T-helper 17 cell (primary cell): ENCODE measurements around the gene CDC25C. TPM values are rescaled to one million over a fixed set of nuclear protein-coding genes. Genes with fewer than 3 reads are reported as not detected.
"Not testable (repeated sequence)": the region's sequence is repeated elsewhere in the genome, so short reads cannot be mapped to it uniquely, and the experiment has no call there.

Experiments used
- ATAC-seq: fragments of 150-1000 bp; cut with Tn5 transposase; 2 replicates; pipeline ENCODE4 v1.10.0; 2021; ENCODE audit warnings: mild to moderate bottlenecking, moderate library complexity
- DNase-seq, 3 donors: peaks; one replicate each; pipeline versions ENCODE4 v3.0.0 to v3.0.0-alpha.2; 2020 to 2021
- H3K9me3 ChIP-seq: one replicate; pipeline ENCODE4 v1.7.0; 2013; ENCODE audit warnings: low read length, mild to moderate bottlenecking; ENCODE audit not compliant: control insufficient read depth, poor library complexity, severe bottlenecking
- H3K27ac Mint-ChIP-seq: one replicate; pipeline ENCODE4 v1.8.0; 2022; ENCODE audit warnings: mild to moderate bottlenecking, moderate library complexity, mixed read lengths
- H3K27me3 Mint-ChIP-seq: one replicate; pipeline ENCODE4 v1.8.0; 2022; ENCODE audit warnings: mixed read lengths
- H3K36me3 Mint-ChIP-seq: one replicate; pipeline ENCODE4 v1.8.0; 2022; ENCODE audit warnings: low read depth, mixed read lengths
- H3K4me1 Mint-ChIP-seq: one replicate; pipeline ENCODE4 v1.8.0; 2022; ENCODE audit warnings: mild to moderate bottlenecking, mixed read lengths
- H3K4me3 Mint-ChIP-seq: one replicate; pipeline ENCODE4 v1.8.0; 2022; ENCODE audit warnings: mild to moderate bottlenecking, moderate library complexity, mixed read lengths
- total RNA-seq, 4 donors: library from RNA in 2 of 4; stranded (reverse) in 2 of 4; gene quantifications; one replicate each; pipeline ENCODE4 v1.2.3 and lab custom pipeline; 2022 to 2026

The CDC25C gene
- total RNA-seq, 2 donors from 2014 or later, result not detected

GRCh38 chr5:138252944-138253343 lies 78.7 kb downstream of the CDC25C start:
- Mint-ChIP-seq H3K27me3 (peaks cover 6% of the 10 kb centered on the region), H3K4me1 (no peaks in the 10 kb centered on the region), H3K36me3 (no peaks in the 10 kb centered on the region), H3K27ac (no peak overlapping the region), H3K4me3 (no peak overlapping the region)
- ATAC-seq (no peak), DNase-seq (no peak)
- no peaks in the 10 kb centered on the region for H3K9me3 ChIP-seq

DNA sequence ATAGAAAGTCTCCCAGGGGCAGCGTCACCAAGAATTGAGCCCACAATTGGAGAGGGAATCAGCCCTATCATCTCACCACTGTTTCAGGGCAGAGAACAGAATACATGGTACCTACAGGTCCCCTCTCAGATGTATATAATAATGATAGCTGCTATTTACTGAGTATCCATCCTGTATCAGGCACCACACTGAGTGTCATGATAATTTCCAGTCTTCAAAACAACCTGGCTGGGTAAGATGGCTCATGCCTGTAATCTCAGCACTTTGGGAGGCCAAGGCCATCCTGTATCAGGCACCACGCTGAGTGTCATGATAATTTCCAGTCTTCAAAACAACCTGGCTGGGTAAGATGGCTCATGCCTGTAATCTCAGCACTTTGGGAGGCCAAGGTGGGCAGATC lies 83.8 kb downstream of the CDC25C start:
- not testable (repeated sequence) for DNase-seq, ATAC-seq, H3K36me3 Mint-ChIP-seq, H3K9me3 ChIP-seq, H3K4me3 Mint-ChIP-seq, H3K4me1 Mint-ChIP-seq, H3K27ac Mint-ChIP-seq
- H3K27me3 Mint-ChIP-seq, result peaks cover 29% of the 10 kb centered on the region

DNA sequence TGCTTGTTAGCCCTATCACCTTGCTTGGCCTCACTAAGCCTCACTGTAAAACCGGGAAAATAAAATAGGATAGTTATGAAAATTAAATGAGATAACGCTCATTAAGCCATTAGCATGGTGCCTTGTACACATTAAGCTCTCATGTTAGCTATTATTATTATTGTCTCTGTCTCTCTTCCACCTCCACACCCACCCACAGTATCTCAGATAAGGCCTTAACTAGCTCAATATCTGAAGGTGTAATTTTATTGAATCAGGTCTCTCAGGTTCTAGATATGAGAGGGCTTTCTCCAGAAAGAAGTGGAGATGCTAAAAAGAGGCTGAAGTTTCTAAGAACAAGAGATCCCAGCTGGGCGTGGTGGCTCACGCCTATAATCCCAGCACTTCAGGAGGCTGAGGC lies 84.8 kb downstream of the CDC25C start:
- Mint-ChIP-seq H3K4me3 (no peak overlapping the region), H3K27me3 (peaks cover 35% of the 10 kb centered on the region), H3K27ac (no peak overlapping the region), H3K36me3 (peaks cover 5% of the 10 kb centered on the region), H3K4me1 (peaks cover 4% of the 10 kb centered on the region)
- no peaks in the 10 kb centered on the region for H3K9me3 ChIP-seq
- ATAC-seq (no peak), DNase-seq (no peak)

- no peaks in the 10 kb centered on the region for H3K9me3 ChIP-seq
- Mint-ChIP-seq H3K4me1 (peaks cover 7% of the 10 kb centered on the region), H3K4me3 (no peak overlapping the region), H3K27ac (no peak overlapping the region), H3K27me3 (peaks cover 37% of the 10 kb centered on the region), H3K36me3 (peaks cover 5% of the 10 kb centered on the region)
- DNase-seq, result no peak
- ATAC-seq, result no peak
Observed at GRCh38 chr5:138246334-138246733, 85.3 kb downstream of the CDC25C start.

- ATAC-seq (no peak), DNase-seq (no peak)
- H3K9me3 ChIP-seq, result no peaks in the 10 kb centered on the region
- H3K36me3 Mint-ChIP-seq, result peaks cover 5% of the 10 kb centered on the region
- no peak overlapping the region for H3K4me3 Mint-ChIP-seq
- no peak overlapping the region for H3K27ac Mint-ChIP-seq
- peaks cover 11% of the 10 kb centered on the region for H3K4me1 Mint-ChIP-seq
- H3K27me3 Mint-ChIP-seq, result peaks cover 43% of the 10 kb centered on the region
Observed at GRCh38 chr5:138245717-138246116, 85.9 kb downstream of the CDC25C start.

DNA sequence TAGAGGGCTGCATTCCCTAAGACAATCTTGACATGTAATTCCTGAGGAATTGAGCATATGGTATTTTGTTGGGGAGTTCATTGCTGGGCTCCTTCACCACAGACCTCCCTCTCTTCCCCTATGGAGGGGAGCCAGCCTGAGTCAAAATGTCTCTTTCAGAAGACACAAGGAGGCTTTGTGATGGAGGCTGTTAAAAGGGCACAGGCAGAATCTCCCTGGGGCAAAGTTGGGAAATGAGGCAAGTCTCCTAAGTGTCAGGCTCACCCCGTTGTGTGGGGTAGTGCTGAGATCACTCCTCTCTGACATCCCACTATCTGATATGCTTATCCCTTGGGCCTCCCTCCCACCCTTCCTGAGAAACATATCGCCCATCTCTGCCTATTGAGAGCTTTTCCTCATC lies 87.8 kb downstream of the CDC25C start:
- H3K27ac Mint-ChIP-seq, result no peak overlapping the region

GRCh38 chr5:138241688-138242571 lies 89.7 kb downstream of the CDC25C start:
- ATAC-seq (peak; percentile 69), DNase-seq (peak in 1 of 3 donors; percentile 15)
- Mint-ChIP-seq H3K4me1 (peaks cover 14% of the 10 kb centered on the region), H3K27ac (no peak overlapping the region), H3K36me3 (peaks cover 8% of the 10 kb centered on the region), H3K27me3 (peaks cover 61% of the 10 kb centered on the region), H3K4me3 (peak overlapping the region; percentile 63)
- no peaks in the 10 kb centered on the region for H3K9me3 ChIP-seq

More for the DNA sequence above, 87.8 kb downstream of the CDC25C start:
- ATAC-seq (no peak), DNase-seq (no peak)
- H3K27me3 Mint-ChIP-seq, result peaks cover 58% of the 10 kb centered on the region
- H3K36me3 Mint-ChIP-seq, result peaks cover 8% of the 10 kb centered on the region
- H3K9me3 ChIP-seq, result no peaks in the 10 kb centered on the region
- H3K4me1 Mint-ChIP-seq, result peaks cover 14% of the 10 kb centered on the region
- no peak overlapping the region for H3K4me3 Mint-ChIP-seq

GRCh38 chr5:138240650-138241385 lies 90.8 kb downstream of the CDC25C start:
- no peaks in the 10 kb centered on the region for H3K9me3 ChIP-seq
- ATAC-seq, result no peak
- Mint-ChIP-seq H3K27ac (no peak overlapping the region), H3K27me3 (peaks cover 56% of the 10 kb centered on the region), H3K4me3 (peak overlapping the region; percentile 62), H3K4me1 (peaks cover 14% of the 10 kb centered on the region), H3K36me3 (peaks cover 5% of the 10 kb centered on the region)
- DNase-seq, result no peak

DNA sequence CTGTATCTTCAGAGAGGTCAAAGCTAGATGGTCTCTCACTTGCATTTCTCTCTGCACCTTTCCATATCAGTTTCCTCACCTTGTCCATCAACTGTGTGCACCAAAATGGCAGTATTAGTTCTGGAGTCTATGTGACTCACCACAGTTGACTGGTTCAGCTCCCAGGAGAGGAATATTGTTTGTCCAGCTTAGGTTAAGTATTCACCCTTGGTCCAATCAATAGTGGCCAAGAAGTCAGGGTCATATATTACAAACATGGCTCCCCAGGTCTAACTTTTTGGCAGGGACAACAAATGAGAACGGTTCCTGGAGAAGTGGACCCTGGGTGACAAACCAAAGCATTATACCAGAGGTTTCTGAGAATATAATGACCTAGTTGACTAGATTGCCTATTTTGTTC lies 93.6 kb downstream of the CDC25C start:
- Mint-ChIP-seq H3K27me3 (peaks cover 38% of the 10 kb centered on the region), H3K36me3 (peaks cover 2% of the 10 kb centered on the region), H3K27ac (no peak overlapping the region), H3K4me3 (no peak overlapping the region), H3K4me1 (peaks cover 14% of the 10 kb centered on the region)
- DNase-seq (no peak), ATAC-seq (no peak)
- no peaks in the 10 kb centered on the region for H3K9me3 ChIP-seq

Other genes with a start within 250 kb of the CDC25C start
- gene WNT8A, start 247.8 kb downstream of the CDC25C start, total RNA-seq, result not detected
- not detected for gene NME5, start 192.4 kb downstream of the CDC25C start, total RNA-seq
- 10 to 100 TPM; 26.4 to 30.0 TPM for gene BRD8, start 153.2 kb downstream of the CDC25C start, total RNA-seq
- gene KIF20A, start 152.7 kb downstream of the CDC25C start, total RNA-seq, result under 1 TPM in 1 of 2 donors, not detected in 1; 0.27 TPM
- gene CDC23, start 118.5 kb downstream of the CDC25C start, total RNA-seq, result 10 to 100 TPM; 12.4 to 18.2 TPM
- not detected for gene GFRA3, start 57.2 kb downstream of the CDC25C start, total RNA-seq
- 10 to 100 TPM; 50.1 to 59.8 TPM for gene FAM53C, start 6.5 kb upstream of the CDC25C start, total RNA-seq
- gene KDM3B, start 20.9 kb upstream of the CDC25C start, total RNA-seq, result 10 to 100 TPM; 74.0 to 74.5 TPM
- gene REEP2, start 107.3 kb upstream of the CDC25C start, total RNA-seq, result under 1 TPM in 1 of 2 donors, not detected in 1; 0.40 TPM
- gene EGR1, start 133.7 kb upstream of the CDC25C start, total RNA-seq, result 10 to 100 TPM; 24.2 to 30.6 TPM
- gene ETF1, start 211.4 kb upstream of the CDC25C start, total RNA-seq, result 100 to 1,000 TPM; 150 to 165 TPM
- 100 to 1,000 TPM; 291 to 305 TPM for gene HSPA9, start 243.6 kb upstream of the CDC25C start, total RNA-seq